Adrenal gland (tissue), 5 donors: Measurements from ENCODE around the gene MYLK3.

Source experiments
- POLR2A ChIP-seq, 2 donors: fragments of 450-650 bp; IDR thresholded peaks; one replicate each; pipeline ENCODE4 v1.6.1; 2017; ENCODE audit warnings: antibody characterized with exemption in 2 of 2, mild to moderate bottlenecking in 2 of 2, moderate library complexity in 1 of 2
- TF ChIP-seq, protein P1 (sequence below), 6 experiments: fragments of 450-650 bp in 4 of 6; fragments of 200-600 bp in 2 of 6; sonication (generic) in 1 of 6; IDR thresholded peaks; 1 replicate in 5 of 6; 2 replicates in 1 of 6; pipeline versions ENCODE4 v1.5.1 to v1.8.0; 2016 to 2021; ENCODE audit warnings: antibody characterized with exemption in 6 of 6, mild to moderate bottlenecking in 2 of 6, moderate library complexity in 1 of 6
- donor health status: DM: no; HTN: no; CAD: no.

- TF ChIP-seq, protein P1, sequence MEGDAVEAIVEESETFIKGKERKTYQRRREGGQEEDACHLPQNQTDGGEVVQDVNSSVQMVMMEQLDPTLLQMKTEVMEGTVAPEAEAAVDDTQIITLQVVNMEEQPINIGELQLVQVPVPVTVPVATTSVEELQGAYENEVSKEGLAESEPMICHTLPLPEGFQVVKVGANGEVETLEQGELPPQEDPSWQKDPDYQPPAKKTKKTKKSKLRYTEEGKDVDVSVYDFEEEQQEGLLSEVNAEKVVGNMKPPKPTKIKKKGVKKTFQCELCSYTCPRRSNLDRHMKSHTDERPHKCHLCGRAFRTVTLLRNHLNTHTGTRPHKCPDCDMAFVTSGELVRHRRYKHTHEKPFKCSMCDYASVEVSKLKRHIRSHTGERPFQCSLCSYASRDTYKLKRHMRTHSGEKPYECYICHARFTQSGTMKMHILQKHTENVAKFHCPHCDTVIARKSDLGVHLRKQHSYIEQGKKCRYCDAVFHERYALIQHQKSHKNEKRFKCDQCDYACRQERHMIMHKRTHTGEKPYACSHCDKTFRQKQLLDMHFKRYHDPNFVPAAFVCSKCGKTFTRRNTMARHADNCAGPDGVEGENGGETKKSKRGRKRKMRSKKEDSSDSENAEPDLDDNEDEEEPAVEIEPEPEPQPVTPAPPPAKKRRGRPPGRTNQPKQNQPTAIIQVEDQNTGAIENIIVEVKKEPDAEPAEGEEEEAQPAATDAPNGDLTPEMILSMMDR (IDR thresholded peaks at IDR 0.05) = no peak
- no peak for TF ChIP-seq POLR2A (IDR thresholded peaks at IDR 0.05)
Measured at GRCh38 chr16:46714797-46715591, 33.1 kb downstream of the MYLK3 start.
